Chondrocyte (in vitro differentiated cells): ENCODE results near the gene POFUT1. TPM values are rescaled to one million over a fixed set of nuclear protein-coding genes. Genes with fewer than 3 reads are reported as not detected.
"Not testable (repeated sequence)": the region's sequence is repeated elsewhere in the genome, so short reads cannot be mapped to it uniquely, and the experiment has no call there.

Experiments used
- DNase-seq: peaks from one replicate; pipeline ENCODE4 v3.0.0; 2021; ENCODE audit warnings: mixed read lengths, low spot score
- H3K27ac Mint-ChIP-seq: one replicate; pipeline ENCODE4 v1.8.0; 2021; ENCODE audit warnings: mild to moderate bottlenecking, moderate library complexity, mixed read lengths; ENCODE audit not compliant: unreplicated experiment
- H3K27me3 Mint-ChIP-seq: 2 replicates; pipeline ENCODE4 v1.8.0; 2021; ENCODE audit warnings: low read depth, mixed read lengths
- H3K36me3 Mint-ChIP-seq: 2 replicates; pipeline ENCODE4 v1.8.0; 2021; ENCODE audit warnings: low read depth, mixed read lengths
- H3K4me1 Mint-ChIP-seq: 2 replicates; pipeline ENCODE4 v1.8.0; 2021; ENCODE audit warnings: low read depth, mild to moderate bottlenecking, mixed read lengths
- H3K4me3 Mint-ChIP-seq: one replicate; pipeline ENCODE4 v1.8.0; 2021; ENCODE audit warnings: mild to moderate bottlenecking, moderate library complexity, mixed read lengths; ENCODE audit not compliant: unreplicated experiment
- H3K9me3 Mint-ChIP-seq: 2 replicates; pipeline ENCODE4 v1.8.0; 2021; ENCODE audit warnings: low read depth, mixed read lengths
- CTCF ChIP-seq: fragments of 200-600 bp; sonication (generic); IDR thresholded peaks from 2 replicates; pipeline ENCODE4 v1.5.0; 2021; ENCODE audit warnings: antibody characterized with exemption, mild to moderate bottlenecking, moderate library complexity
- total RNA-seq: library from RNA; stranded (reverse); gene quantifications from 3 replicates; pipeline ENCODE4 v1.2.1, GENCODE V29; 2021

Gene POFUT1
- total RNA-seq, 1 donor from 2014 or later, result 68.3 TPM

GRCh38 chr20:32168184-32168910 lies 39.3 kb upstream of the POFUT1 start:
- peaks cover 31% of the 10 kb centered on the region for H3K36me3 Mint-ChIP-seq
- DNase-seq, result peak; percentile 8
- no peaks in the 10 kb centered on the region for H3K4me1 Mint-ChIP-seq
- TF ChIP-seq CTCF, result no peak
- H3K27me3 Mint-ChIP-seq, result no peaks in the 10 kb centered on the region
- H3K4me3 Mint-ChIP-seq, result no peak overlapping the region
- H3K27ac Mint-ChIP-seq, result peak overlapping the region; percentile 41
- no peaks in the 10 kb centered on the region for H3K9me3 Mint-ChIP-seq

DNA sequence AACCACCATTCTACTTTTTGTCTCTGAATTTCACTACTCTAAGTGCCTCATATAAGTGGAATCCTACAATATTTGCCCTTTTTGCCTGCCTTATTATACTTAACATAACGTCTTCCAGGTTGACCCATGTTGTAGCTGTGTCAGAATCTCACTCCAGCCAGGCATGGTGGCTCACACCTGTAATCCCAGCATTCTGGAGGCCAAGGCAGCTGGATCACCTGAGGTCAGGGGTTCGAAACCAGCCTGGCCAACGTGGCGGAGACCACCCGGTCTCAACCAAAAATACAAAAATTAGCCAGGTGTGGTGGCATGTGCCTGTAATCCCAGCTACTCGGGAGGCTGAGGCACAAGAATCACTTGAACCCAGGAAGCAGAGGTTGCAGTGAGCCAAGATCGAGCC lies 30.0 kb upstream of the POFUT1 start:
- H3K27me3 Mint-ChIP-seq, H3K27ac Mint-ChIP-seq, H3K9me3 Mint-ChIP-seq, H3K4me1 Mint-ChIP-seq, H3K4me3 Mint-ChIP-seq, H3K36me3 Mint-ChIP-seq: not testable (repeated sequence)
- peak; percentile 7 for DNase-seq

DNA sequence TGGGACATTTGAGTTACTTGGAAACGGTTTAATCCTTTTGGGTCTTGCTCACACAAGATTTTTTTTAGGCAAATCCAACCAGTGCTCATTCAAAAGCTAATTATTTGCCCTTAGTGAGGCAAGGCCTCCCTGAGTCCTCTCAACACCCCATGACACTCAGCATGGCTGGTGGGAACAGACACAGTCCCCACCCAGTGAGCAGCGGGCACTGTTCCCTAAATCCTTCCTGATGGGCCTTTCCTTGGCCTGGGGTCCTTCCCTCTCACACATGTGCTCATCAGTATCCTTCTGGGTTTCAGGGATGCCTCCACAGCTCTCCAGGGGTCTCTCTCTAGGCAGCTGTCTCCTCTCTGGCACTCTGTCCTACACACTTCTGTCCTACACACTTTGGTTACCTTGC lies 28.2 kb upstream of the POFUT1 start:
- no peak overlapping the region for H3K4me3 Mint-ChIP-seq

GRCh38 chr20:32179934-32180333 lies 27.7 kb upstream of the POFUT1 start:
- Mint-ChIP-seq H3K27me3 (no peaks in the 10 kb centered on the region), H3K4me1 (no peaks in the 10 kb centered on the region), H3K9me3 (no peaks in the 10 kb centered on the region), H3K4me3 (no peak overlapping the region), H3K27ac (no peak overlapping the region), H3K36me3 (peaks cover 2% of the 10 kb centered on the region)
- DNase-seq, result no peak
- no peak for TF ChIP-seq CTCF

More for the DNA sequence above, 28.2 kb upstream of the POFUT1 start:
- H3K36me3 Mint-ChIP-seq, result peaks cover 2% of the 10 kb centered on the region
- no peak overlapping the region for H3K27ac Mint-ChIP-seq
- no peaks in the 10 kb centered on the region for H3K4me1 Mint-ChIP-seq
- no peaks in the 10 kb centered on the region for H3K27me3 Mint-ChIP-seq
- peak; percentile 55 for DNase-seq
- TF ChIP-seq CTCF, result no peak
- no peaks in the 10 kb centered on the region for H3K9me3 Mint-ChIP-seq

GRCh38 chr20:32181606-32182005 lies 26.1 kb upstream of the POFUT1 start:
- H3K4me1 Mint-ChIP-seq, result no peaks in the 10 kb centered on the region
- no peaks in the 10 kb centered on the region for H3K9me3 Mint-ChIP-seq
- TF ChIP-seq CTCF, result no peak
- H3K27ac Mint-ChIP-seq, result no peak overlapping the region
- H3K4me3 Mint-ChIP-seq, result no peak overlapping the region
- peaks cover 2% of the 10 kb centered on the region for H3K36me3 Mint-ChIP-seq
- H3K27me3 Mint-ChIP-seq, result no peaks in the 10 kb centered on the region
- DNase-seq, result no peak
